Esophagus mucosa (tissue), 1 donor: ENCODE measurements around the gene CROCC. TPM values are rescaled to one million over a fixed set of nuclear protein-coding genes. Genes with fewer than 3 reads are reported as not detected.

Experiments
- ATAC-seq: fragments of 200-7000 bp; cut with Tn5 transposase; one replicate; pipeline ENCODE4 v1.9.1; 2020
- total RNA-seq: library from RNA; stranded (reverse); gene quantifications from one replicate; pipeline ENCODE4 v1.2.4, GENCODE V29; 2023
- donor health status: DM: yes; HTN: yes; CAD: no.

The CROCC gene
- total RNA-seq, 1 donor from 2014 or later, result 15.3 TPM

- no peak for ATAC-seq
Measured at GRCh38 chr1:17014671-17015567, 93.2 kb downstream of the CROCC start.

DNA sequence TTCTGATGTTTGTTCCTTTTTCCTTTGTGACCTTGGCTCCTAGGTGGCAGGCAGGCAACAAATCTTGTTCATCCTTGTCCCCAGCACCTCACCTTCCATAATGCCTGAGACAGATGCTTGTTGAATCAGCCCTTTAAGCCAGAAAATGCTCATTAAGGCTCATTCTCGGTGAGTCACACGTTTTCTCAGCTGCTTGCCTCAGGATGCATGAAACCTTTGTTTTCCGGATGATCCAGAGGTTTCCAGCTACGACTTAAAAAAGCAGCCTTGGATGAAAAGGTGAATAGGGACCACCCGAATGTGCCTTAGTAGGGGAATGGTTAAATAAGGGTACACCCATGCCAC is 94.6 kb downstream of the CROCC start:
- ATAC-seq, result no peak

GRCh38 chr1:17017435-17017834 is 95.7 kb downstream of the CROCC start:
- ATAC-seq, result no peak

DNA sequence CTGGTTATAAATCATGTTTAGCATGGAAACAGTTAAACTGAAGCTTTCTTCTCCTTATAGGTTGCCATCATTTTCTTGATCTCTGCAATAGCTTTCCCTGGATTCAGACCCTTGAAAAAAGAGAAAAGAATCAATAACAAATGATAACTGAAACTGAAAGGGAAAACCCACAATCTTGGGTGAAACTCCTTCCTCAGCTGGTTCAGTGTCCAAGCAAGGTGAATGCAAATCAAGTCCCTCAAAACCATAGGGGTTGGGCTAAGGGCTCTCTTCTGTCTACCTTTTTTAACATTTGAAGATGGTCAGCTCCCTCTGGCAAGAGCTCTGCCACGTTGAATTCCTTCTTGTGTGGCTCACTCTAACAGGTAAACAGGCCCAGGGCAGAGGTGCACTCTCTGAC is 97.1 kb downstream of the CROCC start:
- no peak for ATAC-seq

DNA sequence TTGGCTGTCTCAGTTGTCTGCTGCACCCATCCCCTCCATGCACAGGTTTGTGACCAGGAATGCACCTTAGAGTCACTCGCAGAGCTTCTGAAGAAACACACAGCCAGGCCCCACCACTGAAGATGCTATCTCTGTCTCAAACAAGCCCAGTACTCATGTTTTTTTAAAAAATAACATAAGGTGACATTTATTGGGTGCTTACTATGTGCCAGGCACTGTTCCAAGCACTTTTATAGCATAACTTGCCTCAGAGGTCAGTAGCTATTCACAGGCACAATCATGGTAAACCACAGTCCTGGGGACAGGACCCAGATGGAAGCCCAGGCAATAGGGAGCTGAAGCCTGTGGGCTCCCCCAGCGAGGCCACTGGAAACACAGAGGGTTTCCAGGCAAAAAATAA is 98.8 kb downstream of the CROCC start:
- no peak for ATAC-seq

- no peak for ATAC-seq
Measured at GRCh38 chr1:17021896-17022295, 100.2 kb downstream of the CROCC start.

Other genes starting within 250 kb of the CROCC start
- gene RNU1-4, start 181.4 kb upstream of the CROCC start, total RNA-seq, result 6,387 TPM
- 6,387 TPM for gene RNU1-2, start 26.0 kb upstream of the CROCC start, total RNA-seq
- gene MFAP2, start 58.7 kb downstream of the CROCC start, total RNA-seq, result 5.3 TPM
- gene ATP13A2, start 90.0 kb downstream of the CROCC start, total RNA-seq, result 21.5 TPM
- 84.5 TPM for gene SDHB, start 132.1 kb downstream of the CROCC start, total RNA-seq
- gene PADI2, start 197.5 kb downstream of the CROCC start, total RNA-seq, result 0.92 TPM